Endothelial cell of umbilical vein (primary cell): ENCODE results near the gene NUDT3.

Experiments
- CTCF ChIP-seq, 2 donors: IDR thresholded peaks; 1 replicate in 1 of 2; 2 replicates in 1 of 2; pipeline ENCODE4 v1.5.1; 2011; ENCODE audit warnings: low read length in 2 of 2, mild to moderate bottlenecking in 2 of 2, moderate library complexity in 2 of 2, control low read depth in 1 of 2, inconsistent platforms in 1 of 2, low read depth in 1 of 2; ENCODE audit not compliant: insufficient read depth in 1 of 2; ENCODE audit errors: extremely low read depth in 1 of 2
- EZH2 ChIP-seq: IDR thresholded peaks from 2 replicates; pipeline ENCODE4 v1.6.1; 2012; ENCODE audit warnings: borderline replicate concordance, low read depth, mild to moderate bottlenecking, moderate library complexity, low read length, inconsistent platforms; ENCODE audit not compliant: severe bottlenecking

GRCh38 chr6:34338377-34338776, 54.1 kb downstream of the NUDT3 start:
- TF ChIP-seq EZH2 (no peak), CTCF (IDR thresholded peaks at IDR 0.05; ENCODE audit: extremely low read depth in 1 of 2, insufficient read depth in 1 of 2, low read depth in 1 of 2, low read length in 2 of 2) (no peak)
